Measurements from ENCODE around the gene UPF3A.

Gene UPF3A

GRCh38 chr13:114269281-114269770 is 12.1 kb upstream of the UPF3A start:
- DNase-seq (ENCODE audit: low read depth, low spot score), result no peak
- TF ChIP-seq FOXP2 (optimal IDR thresholded peaks at IDR 0.05; ENCODE audit: control extremely low read depth, extremely low read length, insufficient read depth) (no peak), EZH2 (IDR thresholded peaks at IDR 0.05) (no peak), POLR2AphosphoS5 (IDR thresholded peaks at IDR 0.05; ENCODE audit: borderline replicate concordance, low read depth, low read length) (no peak)
- Histone ChIP-seq H3K36me3 (ENCODE audit: insufficient read depth, low read length) (peaks cover 78% of the 10 kb centered on the region), H3K4me3 (no peak overlapping the region), H3K9me3 (ENCODE audit: low read depth, low read length) (no peaks in the 10 kb centered on the region), H3K27ac (no peak overlapping the region), H3K9ac (ENCODE audit: insufficient read length) (no peak overlapping the region)

GRCh38 chr13:114272977-114273376 is 8.4 kb upstream of the UPF3A start:
- H3K4me3 ChIP-seq, result no peak overlapping the region
- H3K27ac ChIP-seq, result no peak overlapping the region
- no peaks in the 10 kb centered on the region for H3K9me3 ChIP-seq (ENCODE audit: low read depth, low read length)
- H3K9ac ChIP-seq (ENCODE audit: insufficient read length), result no peak overlapping the region
- peaks cover 60% of the 10 kb centered on the region for H3K36me3 ChIP-seq (ENCODE audit: insufficient read depth, low read length)
- DNase-seq (ENCODE audit: low read depth, low spot score), result no peak
- TF ChIP-seq EZH2 (IDR thresholded peaks at IDR 0.05), result no peak
- no peak for TF ChIP-seq POLR2AphosphoS5 (IDR thresholded peaks at IDR 0.05; ENCODE audit: borderline replicate concordance, low read depth, low read length)
- TF ChIP-seq FOXP2 (optimal IDR thresholded peaks at IDR 0.05; ENCODE audit: control extremely low read depth, extremely low read length, insufficient read depth), result no peak

- Histone ChIP-seq H3K9me3 (ENCODE audit: low read depth, low read length) (no peaks in the 10 kb centered on the region), H3K9ac (ENCODE audit: insufficient read length) (no peak overlapping the region), H3K27ac (no peak overlapping the region), H3K4me3 (no peak overlapping the region), H3K36me3 (ENCODE audit: insufficient read depth, low read length) (peaks cover 38% of the 10 kb centered on the region)
- no peak for DNase-seq (ENCODE audit: low read depth, low spot score)
- TF ChIP-seq EZH2 (IDR thresholded peaks at IDR 0.05) (no peak), POLR2AphosphoS5 (IDR thresholded peaks at IDR 0.05; ENCODE audit: borderline replicate concordance, low read depth, low read length) (no peak), FOXP2 (optimal IDR thresholded peaks at IDR 0.05; ENCODE audit: control extremely low read depth, extremely low read length, insufficient read depth) (no peak)
Observed at GRCh38 chr13:114275304-114275703, 6.1 kb upstream of the UPF3A start.

GRCh38 chr13:114279146-114279545 is 2.3 kb upstream of the UPF3A start:
- H3K36me3 ChIP-seq (ENCODE audit: insufficient read depth, low read length), result peaks cover 25% of the 10 kb centered on the region

GRCh38 chr13:114279758-114280355 is 1.5 kb upstream of the UPF3A start:
- Histone ChIP-seq H3K9me3 (ENCODE audit: low read depth, low read length) (no peaks in the 10 kb centered on the region), H3K36me3 (ENCODE audit: insufficient read depth, low read length) (peaks cover 25% of the 10 kb centered on the region), H3K4me3 (peak overlapping the region; percentile 96), H3K27ac (peak overlapping the region; percentile 98), H3K9ac (ENCODE audit: insufficient read length) (peak overlapping the region; percentile 99)
- TF ChIP-seq POLR2AphosphoS5 (IDR thresholded peaks at IDR 0.05; ENCODE audit: borderline replicate concordance, low read depth, low read length) (no peak), FOXP2 (optimal IDR thresholded peaks at IDR 0.05; ENCODE audit: control extremely low read depth, extremely low read length, insufficient read depth) (no peak), EZH2 (IDR thresholded peaks at IDR 0.05) (no peak)
- DNase-seq (ENCODE audit: low read depth, low spot score), result no peak

More at GRCh38 chr13:114279146-114279545, 2.3 kb upstream of the UPF3A start:
- H3K9ac ChIP-seq (ENCODE audit: insufficient read length), result peak overlapping the region; percentile 36
- H3K9me3 ChIP-seq (ENCODE audit: low read depth, low read length), result no peaks in the 10 kb centered on the region
- no peak for DNase-seq (ENCODE audit: low read depth, low spot score)
- peak overlapping the region; percentile 98 for H3K27ac ChIP-seq
- TF ChIP-seq EZH2 (IDR thresholded peaks at IDR 0.05) (no peak), FOXP2 (optimal IDR thresholded peaks at IDR 0.05; ENCODE audit: control extremely low read depth, extremely low read length, insufficient read depth) (no peak), POLR2AphosphoS5 (IDR thresholded peaks at IDR 0.05; ENCODE audit: borderline replicate concordance, low read depth, low read length) (no peak)
- H3K4me3 ChIP-seq, result peak overlapping the region; percentile 7; the same call in 1 of the 2 replicates

- DNase-seq (ENCODE audit: low read depth, low spot score), result no peak
- no peaks in the 10 kb centered on the region for H3K9me3 ChIP-seq (ENCODE audit: low read depth, low read length)
- peak overlapping the region; percentile 96 for H3K4me3 ChIP-seq
- H3K9ac ChIP-seq (ENCODE audit: insufficient read length), result peak overlapping the region; percentile 96
- peak overlapping the region; percentile 87; the same call in 1 of the 2 replicates for H3K27ac ChIP-seq
- H3K36me3 ChIP-seq (ENCODE audit: insufficient read depth, low read length), result peaks cover 35% of the 10 kb centered on the region
- TF ChIP-seq POLR2AphosphoS5 (IDR thresholded peaks at IDR 0.05; ENCODE audit: borderline replicate concordance, low read depth, low read length), result 0 out of 2 replicates have a peak, but pooled peaks have one; percentile 15
- no peak for TF ChIP-seq FOXP2 (optimal IDR thresholded peaks at IDR 0.05; ENCODE audit: control extremely low read depth, extremely low read length, insufficient read depth)
Observed at GRCh38 chr13:114282041-114282670, 755 bp downstream of the UPF3A start.

- Histone ChIP-seq H3K27ac (no peak overlapping the region), H3K4me3 (no peak overlapping the region), H3K36me3 (ENCODE audit: insufficient read depth, low read length) (peaks cover 43% of the 10 kb centered on the region), H3K9ac (ENCODE audit: insufficient read length) (no peak overlapping the region), H3K9me3 (ENCODE audit: low read depth, low read length) (no peaks in the 10 kb centered on the region)
- no peak for DNase-seq (ENCODE audit: low read depth, low spot score)
- no peak for TF ChIP-seq FOXP2 (optimal IDR thresholded peaks at IDR 0.05; ENCODE audit: control extremely low read depth, extremely low read length, insufficient read depth)
- TF ChIP-seq POLR2AphosphoS5 (IDR thresholded peaks at IDR 0.05; ENCODE audit: borderline replicate concordance, low read depth, low read length), result no peak
- no peak for TF ChIP-seq EZH2 (IDR thresholded peaks at IDR 0.05)
Observed at GRCh38 chr13:114283576-114283975, 2.2 kb downstream of the UPF3A start.

GRCh38 chr13:114284680-114285079 is 3.3 kb downstream of the UPF3A start:
- no peak for DNase-seq (ENCODE audit: low read depth, low spot score)
- TF ChIP-seq EZH2 (IDR thresholded peaks at IDR 0.05) (no peak), FOXP2 (optimal IDR thresholded peaks at IDR 0.05; ENCODE audit: control extremely low read depth, extremely low read length, insufficient read depth) (no peak), POLR2AphosphoS5 (IDR thresholded peaks at IDR 0.05; ENCODE audit: borderline replicate concordance, low read depth, low read length) (no peak)
- no peak overlapping the region for H3K4me3 ChIP-seq
- no peak overlapping the region for H3K9ac ChIP-seq (ENCODE audit: insufficient read length)
- H3K9me3 ChIP-seq (ENCODE audit: low read depth, low read length), result no peaks in the 10 kb centered on the region
- no peak overlapping the region for H3K27ac ChIP-seq
- H3K36me3 ChIP-seq (ENCODE audit: insufficient read depth, low read length), result peaks cover 50% of the 10 kb centered on the region
